NCI-H510A (cell line): Measurements from ENCODE around the gene ARL6IP4.

Source experiments
- DNase-seq: peaks from one replicate; lab custom pipeline; 2025; lab: John Stamatoyannopoulos, UW

The ARL6IP4 gene

DNA sequence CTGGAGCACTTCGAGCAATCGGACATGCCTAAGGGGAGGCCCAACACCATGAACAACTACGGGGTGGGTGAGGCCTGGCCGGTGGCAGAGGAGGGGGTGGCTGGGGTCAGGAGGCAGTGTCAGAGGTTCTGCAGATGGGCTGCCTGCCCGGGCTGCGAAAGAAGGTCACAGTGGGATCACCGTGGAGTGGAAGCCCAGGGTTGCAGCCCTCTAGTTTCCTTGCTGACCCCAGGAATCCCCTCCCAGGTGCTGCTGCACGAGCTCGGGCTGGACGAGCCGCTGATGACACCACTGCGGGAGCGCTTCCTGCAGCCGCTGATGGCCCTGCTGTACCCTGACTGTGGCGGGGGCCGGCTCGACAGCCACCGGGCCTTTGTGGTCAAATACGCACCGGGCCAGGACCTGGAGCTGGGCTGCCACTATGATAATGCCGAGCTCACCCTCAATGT lies 1.9 kb upstream of the ARL6IP4 start:
- DNase-seq, result no peak

DNA sequence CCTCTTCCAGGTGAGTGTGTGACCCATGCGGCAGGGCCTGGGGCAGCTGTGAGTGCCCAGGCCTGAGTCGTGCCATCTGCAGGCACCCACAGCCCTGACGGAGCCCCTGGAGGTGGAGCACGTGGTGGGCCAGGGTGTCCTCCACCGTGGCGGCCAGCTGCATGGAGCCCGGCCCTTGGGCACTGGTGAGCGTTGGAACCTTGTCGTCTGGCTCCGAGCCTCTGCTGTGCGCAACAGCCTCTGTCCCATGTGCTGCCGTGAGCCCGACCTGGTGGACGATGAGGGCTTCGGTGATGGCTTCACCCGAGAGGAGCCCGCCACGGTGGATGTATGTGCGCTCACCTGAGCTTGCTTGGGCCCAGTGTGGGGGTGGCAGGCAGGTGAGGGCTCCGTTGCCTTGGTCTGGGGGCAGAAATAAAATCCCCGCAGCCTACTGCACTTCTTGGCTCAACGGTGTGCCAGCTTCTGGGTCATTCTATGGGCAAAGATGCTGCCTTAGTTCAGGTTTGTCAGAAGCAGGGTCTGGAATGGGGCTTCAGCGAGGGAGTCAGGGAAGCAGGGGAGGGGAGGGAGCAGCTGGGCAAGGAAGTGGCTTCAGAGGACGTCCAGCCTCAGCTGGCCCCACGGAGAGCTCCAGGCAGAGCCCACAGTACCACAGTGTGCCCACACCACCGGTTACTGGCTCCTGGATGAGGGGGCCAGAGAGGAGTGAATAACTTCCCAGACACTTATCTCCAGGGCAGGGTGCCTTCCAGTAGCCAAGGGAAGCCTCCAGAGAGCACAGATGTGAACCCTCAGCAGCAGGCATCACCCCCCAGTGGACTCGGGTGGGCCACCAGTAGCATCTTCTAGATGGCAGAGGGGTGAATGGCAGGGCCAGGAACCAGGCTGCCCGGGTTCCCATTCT lies 1.2 kb upstream of the ARL6IP4 start:
- no peak for DNase-seq

DNA sequence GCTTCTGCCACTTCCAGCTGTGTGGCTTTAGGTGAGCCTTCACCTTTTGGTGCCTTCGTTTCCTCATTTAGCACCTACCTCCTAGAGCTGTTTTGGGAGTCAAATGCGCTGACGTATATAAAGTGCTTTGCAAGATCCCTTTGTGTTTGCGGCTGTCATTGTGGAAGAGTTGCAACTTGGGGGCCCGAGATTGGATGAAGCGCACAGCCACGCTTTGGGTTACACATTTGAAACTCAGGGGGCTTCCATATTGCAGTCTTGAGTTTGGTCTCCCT lies 636 bp upstream of the ARL6IP4 start:
- DNase-seq, result no peak

DNA sequence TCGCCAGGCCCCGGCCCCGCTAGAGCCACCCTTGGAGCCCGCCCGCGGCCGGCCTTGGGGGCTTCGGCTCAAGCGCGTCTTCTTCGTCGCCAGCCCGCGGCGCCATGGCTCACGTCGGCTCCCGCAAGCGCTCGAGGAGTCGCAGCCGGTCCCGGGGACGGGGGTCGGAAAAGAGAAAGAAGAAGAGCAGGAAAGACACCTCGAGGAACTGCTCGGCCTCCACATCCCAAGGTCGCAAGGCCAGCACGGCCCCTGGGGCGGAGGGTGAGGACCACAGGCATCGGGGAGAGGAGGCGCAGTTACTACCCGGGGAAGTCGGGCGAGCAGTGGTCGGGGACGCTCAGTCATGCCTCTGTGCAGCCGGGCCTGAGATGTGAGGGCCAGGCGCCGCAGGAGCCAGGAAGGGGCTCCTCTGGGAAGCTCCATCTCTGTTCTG lies 573 bp downstream of the ARL6IP4 start:
- no peak for DNase-seq

DNA sequence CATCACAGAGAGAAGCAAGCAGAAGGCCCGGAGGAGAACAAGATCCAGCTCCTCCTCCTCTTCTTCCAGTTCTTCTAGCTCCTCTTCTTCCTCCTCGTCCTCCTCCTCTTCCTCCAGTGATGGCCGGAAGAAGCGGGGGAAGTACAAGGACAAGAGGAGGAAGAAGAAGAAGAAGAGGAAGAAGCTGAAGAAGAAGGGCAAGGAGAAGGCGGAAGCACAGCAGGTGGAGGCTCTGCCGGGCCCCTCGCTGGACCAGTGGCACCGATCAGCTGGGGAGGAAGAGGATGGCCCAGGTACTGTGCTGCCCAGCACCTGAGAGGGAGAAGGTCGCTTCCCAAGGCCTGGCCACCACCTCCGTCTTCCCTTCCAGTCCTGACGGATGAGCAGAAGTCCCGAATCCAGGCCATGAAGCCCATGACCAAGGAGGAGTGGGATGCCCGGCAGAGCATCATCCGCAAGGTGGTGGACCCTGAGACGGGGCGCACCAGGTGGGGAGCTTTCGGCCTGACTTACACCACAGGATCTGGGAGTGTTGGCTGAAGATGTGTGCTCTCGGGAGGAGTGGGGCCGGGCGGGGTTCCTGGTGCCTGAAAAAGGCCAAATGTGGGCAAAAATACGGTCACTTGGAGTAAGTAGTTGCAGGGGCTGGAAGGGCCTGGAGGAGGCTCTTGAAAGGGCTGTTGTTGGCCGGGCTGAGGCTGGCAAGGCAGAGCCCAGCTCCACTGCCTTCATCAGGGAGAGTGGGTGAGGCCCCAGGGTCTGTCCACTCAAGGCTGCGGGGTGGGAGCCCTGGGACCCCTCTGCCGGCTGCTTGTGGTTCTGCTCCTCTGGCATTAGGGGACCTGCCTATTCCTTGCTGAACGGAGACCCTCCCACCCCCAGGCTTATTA lies 1.4 kb downstream of the ARL6IP4 start:
- no peak for DNase-seq

DNA sequence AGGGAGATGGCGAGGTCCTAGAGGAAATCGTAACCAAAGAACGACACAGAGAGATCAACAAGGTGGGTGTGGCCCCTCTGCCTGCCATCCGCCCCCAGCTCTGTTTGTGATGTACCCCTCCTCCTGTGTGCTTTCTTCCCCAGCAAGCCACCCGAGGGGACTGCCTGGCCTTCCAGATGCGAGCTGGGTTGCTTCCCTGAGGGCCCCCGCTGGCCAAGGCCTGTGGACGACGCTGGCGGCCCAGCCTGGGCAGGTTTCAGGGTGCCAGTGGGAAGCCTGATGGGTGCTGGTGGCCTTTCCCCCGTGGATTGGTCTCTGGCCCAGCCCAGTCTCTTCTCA lies 2.0 kb downstream of the ARL6IP4 start:
- no peak for DNase-seq

DNA sequence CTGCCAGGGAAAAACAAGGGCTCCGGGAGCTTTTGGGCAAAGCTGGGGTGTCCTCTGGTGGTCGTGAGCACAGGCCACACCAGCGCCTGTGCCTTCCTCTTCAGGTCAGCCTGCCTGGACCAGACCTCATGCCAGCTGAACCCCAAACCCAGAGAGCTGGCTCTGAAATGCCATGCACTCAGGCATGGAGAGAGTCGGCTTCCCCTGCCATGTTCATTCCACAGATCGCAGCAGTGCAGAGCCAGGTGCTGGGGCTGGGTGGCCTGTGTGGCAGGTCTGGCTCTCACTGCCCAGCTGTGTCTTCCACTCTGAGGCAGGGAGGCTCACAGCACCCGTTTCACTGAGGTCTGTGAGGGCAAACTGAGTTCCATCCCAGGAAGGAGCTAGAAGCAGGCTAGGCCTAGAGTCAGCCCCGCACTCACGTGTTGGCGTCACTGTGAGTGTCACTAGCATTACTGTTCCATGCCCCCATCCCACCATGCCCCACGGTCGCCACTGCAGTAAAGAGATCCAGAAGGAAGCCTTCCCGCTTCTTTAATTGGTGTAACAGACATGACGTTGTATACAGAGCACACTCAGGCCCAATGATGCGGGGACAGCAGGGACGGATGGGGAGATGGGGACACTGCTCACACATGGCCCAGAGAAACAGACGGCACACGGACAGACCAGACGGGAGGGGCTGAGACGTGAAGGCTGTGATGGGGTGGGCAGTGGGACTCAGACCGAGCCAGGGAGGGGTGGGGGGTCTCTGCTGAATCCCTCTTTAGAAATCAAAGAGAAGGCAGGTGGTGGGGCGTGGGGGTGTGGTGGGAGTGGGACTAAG lies 2.7 kb downstream of the ARL6IP4 start:
- no peak for DNase-seq

DNA sequence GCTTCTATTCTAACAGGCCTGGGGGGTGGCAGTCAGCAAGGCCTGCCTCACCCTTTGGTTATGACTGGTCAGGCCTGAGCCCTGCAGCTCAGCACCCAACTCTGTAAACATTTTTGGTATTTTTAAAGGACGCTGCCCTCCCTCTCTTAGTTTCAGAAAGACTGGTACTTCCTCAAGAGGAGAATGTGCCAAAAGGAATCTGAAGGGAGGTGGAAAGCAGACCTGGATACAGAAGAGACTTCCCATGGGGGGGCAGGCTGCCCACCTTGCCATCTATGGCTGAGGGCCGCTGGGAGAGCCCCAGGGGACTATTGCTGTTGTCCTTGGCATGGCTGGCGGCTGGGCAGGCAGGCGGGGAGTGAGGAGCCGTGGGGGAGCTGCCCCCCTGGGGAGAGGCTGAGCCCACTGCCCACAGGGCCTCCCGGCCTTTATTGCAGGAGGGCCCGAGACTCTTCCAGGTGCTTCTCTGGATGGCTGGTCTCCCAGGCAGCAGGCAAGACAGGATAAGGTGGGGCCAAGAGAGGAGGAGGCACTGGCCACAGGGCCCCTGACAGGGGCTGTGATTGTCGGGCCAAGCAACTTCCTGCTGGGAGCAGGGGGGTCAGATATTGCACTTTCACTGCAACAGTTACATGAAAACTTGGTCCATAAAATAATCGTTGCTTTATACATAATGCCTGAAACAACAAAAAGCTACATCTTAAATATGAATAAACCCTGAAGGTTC lies 3.5 kb downstream of the ARL6IP4 start:
- no peak for DNase-seq

DNA sequence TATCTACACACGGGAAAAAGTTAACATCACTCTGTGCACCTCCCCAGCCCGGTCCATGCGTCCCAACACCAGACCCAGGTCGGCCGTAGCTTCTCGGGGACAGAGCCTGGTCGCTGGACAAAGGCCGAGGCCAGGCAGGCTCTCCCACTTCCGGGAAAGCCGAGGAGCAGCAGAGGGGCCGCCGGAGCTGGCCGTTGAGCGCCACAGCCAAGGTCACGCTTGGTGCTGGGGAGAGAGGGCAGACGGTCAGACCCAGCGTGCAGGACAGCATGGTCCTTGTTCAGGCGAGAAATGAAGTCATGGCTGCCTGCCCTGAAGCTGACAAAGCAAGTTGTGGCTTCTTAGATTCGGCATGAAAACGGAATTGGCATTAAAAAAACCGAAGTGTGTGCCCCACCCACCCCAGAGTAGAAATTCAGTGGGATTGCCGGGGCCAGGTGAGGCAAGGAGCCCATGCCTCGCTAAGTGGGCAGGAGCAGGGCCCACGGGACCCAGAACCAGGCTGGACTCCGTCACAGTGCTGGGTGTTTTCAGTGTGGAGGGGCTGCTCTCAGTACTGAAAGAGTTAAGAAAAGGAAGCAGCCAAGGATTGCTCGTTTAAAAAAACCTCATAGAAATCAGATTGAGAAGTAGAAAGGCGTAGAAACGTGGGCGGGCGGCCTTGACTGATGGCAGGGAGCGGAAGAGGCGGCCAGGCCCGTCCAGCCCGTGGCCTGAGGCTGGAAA lies 4.3 kb downstream of the ARL6IP4 start:
- DNase-seq, result no peak

DNA sequence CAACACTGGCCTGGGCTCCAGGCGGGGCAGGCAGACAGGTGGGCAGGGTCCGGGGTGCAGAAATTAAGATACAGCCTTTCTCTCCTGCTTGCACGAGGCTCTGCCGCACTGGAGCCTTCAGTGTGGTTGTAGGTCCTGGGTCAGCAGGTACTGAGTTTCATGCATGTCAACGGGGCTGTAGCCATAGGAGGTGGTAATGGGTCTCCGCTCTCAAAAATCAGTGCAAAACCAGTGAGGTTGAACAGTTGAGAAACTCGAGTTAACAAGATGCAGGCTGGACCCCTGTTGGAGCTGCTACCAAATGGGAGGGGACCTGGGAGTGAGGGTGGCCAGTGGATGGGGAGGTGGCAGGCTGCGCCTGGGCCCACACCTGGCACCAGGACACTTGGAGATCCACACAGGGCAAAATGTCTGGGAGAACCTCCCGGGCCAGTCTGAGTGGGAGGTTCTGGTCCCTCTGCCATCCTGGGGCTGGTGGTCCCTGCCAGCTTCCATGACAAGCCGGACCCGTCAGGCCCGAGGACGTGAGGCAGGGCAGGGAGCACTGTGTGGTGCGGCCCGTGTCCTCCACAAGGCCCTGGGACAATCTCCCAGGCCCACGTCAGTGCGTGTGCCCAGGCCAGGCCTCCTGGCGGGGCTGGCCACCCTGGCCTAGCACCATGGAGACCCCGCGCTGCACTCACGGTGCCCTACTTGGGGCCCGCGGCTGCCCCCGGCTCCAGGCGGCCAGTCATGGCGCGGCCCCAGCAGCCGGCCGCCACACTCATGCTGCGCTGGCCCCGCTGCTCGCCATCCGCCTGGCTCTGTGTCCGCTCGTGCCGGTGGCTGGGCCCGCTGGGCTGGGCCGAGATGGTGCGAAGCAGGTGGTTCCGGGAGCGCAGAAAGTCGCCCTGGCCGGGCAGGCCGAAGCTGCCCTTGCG lies 5.1 kb downstream of the ARL6IP4 start:
- no peak for DNase-seq

DNA sequence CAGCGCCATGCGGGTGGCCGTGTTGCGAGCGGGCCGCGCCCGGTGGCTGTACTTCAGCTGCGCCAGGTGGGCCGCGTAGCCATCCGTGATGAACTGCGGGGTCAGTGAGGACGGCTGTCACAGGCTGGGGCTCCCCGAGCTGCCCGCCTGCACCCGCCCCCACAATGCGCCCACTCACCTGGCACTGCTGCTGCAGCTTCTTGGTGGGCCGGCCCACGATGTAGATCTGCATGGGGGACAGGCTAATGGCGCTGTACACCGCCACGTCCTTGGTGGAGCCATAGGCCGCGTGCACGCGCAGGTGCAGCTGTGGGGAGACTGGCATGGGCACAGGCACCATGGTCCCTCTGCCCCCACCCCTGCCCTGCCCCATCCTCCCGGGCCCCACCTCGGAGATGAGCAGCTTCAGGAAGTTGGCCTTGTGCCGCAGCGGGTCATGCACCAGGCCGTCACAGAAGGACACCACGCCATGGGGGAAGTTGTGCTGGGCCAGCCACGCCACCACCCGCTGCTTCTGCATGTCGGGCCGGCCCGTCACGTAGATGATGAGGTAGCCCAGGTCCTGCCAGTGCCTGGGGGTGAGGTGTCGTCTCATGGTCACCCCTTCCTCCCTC lies 5.9 kb downstream of the ARL6IP4 start:
- DNase-seq, result no peak

DNA sequence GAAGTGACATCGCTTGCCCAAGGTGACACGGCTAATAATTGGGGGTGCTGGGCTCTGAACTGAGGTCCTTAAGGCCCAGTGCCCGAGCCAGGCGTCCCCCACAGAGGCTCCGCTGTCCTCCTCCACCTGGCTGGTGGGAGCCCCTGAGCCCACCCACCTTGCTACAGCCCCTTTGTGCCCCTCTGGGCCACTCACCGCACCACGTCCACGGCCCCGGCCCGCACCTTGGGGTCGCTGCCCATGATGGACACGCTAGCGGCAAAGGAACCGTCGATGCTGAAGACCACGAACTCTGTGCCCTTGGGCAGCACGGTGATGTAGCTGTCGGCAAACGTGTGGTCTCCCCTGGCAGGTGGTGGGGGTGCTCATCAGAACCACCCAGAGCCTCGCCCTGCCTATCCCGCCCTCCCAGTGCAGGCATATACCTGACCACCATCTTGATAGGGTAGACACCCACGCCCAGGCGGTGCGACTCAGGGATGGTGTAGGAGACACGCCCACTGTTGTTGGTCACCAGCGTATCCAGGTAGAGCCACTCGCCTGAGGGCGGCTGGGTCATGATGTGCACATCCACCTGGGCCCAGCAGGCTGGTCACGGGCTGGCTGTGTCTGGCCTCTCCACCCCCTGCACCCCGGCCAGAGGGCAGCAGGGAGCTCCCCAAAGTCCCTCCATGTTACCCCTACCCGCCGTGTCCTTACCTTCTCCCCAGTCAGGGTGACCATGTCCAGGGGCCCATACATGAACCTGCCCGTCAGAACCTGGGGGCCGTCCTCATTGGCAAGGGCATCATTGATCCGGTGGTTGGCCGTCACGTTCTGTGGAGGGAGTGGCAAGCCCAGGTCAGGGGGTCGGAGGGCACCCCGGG lies 6.8 kb downstream of the ARL6IP4 start:
- no peak for DNase-seq

DNA sequence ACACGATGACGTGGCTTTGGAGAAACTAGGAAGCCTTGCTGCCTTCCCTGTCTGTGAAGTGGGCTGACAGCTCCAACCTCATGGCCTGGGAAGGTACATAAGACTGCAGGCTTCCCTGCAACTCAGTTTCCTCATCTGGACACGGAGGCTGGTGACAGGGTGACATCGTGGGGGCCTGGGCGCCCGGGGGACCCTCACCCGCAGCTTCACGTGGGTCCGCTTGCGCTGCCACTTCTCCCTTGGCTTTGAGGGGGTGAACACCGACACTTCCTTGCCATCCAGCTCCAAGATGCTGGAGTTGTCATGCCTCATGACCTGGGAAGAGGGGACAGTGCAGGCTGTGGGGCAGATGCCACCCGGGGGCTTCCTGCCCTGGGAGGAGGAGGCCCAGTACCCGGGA lies 7.6 kb downstream of the ARL6IP4 start:
- no peak for DNase-seq

DNA sequence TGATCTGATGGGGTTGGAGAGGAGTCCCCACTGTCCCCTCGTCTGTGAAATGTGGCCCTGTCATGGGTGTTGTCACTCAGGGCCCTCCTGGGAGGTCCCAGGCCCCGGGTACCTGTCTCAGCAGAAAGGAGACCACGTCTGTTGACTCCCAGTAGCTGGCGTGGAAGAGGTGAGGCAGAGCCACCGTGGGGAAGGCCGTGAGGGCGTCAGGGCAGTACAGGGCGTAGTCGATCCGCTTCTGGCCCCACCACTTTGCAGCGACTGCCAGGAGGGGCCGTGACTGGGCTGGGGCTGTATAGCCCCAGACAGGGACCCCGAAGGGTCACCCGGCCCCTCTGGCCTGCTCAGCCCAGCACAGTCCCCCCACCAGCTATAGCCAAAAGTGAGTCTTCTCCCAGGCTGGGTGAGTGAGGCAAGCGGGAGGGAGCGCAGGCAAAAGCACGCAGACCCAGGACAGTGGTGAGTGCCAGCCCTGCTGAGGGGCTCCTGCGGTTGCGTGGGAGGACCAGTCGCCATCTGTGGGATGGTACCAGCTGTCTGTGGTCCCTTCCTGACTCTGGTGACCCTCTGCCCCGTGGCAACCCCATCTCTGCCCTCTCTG lies 8.2 kb downstream of the ARL6IP4 start:
- no peak for DNase-seq

DNA sequence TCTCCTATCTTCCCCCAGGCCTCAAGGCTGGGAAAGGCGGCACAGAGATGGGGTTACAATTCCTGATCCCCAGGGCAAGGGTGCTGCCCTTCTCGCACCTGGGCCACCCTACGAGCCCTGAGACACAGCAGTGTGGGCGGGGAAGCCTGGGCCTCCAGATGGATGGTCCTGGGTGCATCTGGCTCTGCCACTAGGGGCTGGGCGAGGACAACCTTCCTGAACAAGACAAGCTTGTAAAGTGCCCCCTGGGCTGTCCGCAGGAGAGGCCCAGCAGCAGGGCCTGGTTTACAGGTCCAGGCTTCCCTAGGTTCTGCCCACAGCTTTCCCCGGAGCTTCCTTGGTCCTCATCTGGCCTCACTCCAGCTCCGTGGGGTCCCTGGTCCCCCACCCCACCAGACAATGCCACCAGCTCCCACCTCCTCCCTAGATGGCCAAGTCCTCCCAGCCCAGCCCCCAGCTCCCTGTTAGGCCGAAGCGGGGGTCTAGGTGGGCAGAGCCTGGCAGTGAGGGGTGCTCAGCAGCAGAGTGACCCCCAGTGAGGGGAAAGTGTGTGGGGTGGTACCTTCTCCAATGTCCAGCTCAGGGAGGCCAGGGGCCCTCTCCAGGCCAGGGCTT lies 8.9 kb downstream of the ARL6IP4 start:
- no peak for DNase-seq

DNA sequence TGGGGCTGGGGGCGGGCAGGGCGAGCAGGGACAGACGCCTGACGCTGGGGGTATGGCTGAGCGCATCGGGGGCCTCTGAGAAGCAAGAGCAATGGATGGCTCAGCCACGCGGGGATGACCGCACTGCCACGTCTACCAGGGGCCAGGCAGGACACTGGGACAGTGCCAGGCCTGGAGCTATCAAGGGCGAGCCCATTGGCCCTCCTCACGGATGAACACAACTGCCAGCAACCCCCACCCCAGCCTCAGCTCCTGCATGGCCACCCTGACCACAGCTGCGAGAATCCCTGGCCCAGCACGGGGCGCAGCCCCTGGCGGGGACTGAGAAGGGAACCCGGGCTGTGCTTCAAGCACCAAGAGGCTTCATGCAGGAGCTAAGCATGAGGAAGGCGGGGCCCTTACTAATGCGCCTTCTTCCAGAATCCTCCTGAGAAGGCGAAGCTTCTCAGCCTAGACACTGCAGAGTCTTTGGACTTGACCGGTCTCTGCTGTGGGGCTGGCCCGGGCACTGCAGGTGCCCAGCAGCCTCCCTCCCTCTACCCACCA lies 9.5 kb downstream of the ARL6IP4 start:
- DNase-seq, result no peak

DNA sequence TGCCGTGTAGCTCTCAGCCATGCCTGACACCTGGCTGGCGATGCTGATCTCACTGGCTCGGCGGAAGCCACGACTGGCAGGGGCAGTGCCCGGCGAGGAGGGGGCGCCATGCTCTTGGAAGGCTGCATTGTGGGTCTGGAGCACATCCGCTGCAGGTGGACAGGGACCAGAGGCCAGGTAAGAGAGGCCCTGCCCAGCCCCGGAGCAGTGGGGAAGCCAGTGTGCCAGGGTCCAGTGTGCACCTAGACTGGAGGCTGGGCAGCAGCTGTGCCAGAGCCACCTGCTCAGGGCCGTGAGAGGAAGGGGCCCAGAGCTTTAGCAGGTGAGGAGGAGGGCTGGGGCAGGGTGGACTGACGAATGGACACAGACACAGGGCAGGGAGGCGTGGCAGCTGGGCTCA lies 10.1 kb downstream of the ARL6IP4 start:
- DNase-seq, result no peak
